NCI-H1417 treated with DMSO at 0.1 percent for 48 hours (cell line): ENCODE data around the gene BMP2K.
"Not testable (repeated sequence)": the region's sequence is repeated elsewhere in the genome, so short reads cannot be mapped to it uniquely, and the experiment has no call there.

Experiments
- DNase-seq: peaks from one replicate; lab custom pipeline; 2025; lab: John Stamatoyannopoulos, UW

The BMP2K gene

DNA sequence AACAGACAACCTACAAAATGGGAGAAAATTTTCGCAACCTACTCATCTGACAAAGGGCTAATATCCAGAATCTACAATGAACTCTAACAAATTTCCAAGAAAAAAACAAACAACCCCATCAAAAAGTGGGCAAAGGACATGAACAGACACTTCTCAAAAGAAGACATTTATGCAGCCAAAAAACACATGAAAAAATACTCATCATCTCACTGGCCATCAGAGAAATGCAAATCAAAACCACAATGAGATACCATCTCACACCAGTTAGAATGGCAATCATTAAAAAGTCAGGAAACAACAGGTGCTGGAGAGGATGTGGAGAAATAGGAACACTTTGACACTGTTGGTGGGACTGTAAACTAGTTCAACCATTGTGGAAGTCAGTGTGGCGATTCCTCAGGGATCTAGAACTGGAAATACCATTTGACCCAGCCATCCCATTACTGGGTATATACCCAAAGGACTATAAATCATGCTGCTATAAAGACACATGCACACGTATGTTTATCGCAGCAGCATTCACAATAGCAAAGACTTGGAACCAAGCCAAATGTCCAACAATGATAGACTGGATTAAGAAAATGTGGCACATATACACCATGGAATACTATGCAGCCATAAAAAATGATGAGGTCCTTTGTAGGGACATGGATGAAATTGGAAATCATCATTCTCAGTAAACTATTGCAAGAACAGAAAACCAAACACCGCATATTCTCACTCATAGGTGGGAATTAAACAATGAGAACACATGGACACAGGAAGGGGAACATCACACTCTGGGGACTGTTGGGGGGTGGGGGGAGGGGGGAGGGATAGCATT lies 19.7 kb downstream of the BMP2K start:
- not testable (repeated sequence) for DNase-seq

- no peak for DNase-seq
Observed at GRCh38 chr4:78796526-78796925, 20.4 kb downstream of the BMP2K start.

DNA sequence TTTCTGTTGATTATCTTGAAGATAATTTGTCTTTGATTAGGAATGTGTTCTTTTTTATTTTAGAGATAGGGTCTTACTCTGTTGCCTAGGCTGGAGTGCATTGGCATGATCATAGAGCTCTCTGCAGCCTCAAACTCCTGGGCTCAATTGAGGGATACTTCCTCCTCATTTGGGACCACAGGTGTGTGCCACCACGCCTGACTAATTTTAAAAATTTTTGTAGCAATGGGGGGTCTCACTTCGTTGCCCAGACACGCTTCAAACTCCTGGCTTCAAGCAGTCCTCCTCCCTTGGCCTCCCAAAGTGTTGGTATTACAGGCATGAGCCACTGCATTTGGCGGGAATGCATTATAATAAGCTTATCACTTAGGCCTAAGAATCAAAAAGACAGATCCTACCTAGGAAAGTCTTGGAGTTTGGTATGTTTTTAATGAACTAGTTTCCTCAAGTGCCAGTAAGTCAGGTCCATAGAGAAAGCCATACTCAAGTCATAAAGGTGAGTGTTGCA lies 21.7 kb downstream of the BMP2K start:
- no peak for DNase-seq

GRCh38 chr4:78799551-78800495 lies 23.7 kb downstream of the BMP2K start:
- no peak for DNase-seq

DNA sequence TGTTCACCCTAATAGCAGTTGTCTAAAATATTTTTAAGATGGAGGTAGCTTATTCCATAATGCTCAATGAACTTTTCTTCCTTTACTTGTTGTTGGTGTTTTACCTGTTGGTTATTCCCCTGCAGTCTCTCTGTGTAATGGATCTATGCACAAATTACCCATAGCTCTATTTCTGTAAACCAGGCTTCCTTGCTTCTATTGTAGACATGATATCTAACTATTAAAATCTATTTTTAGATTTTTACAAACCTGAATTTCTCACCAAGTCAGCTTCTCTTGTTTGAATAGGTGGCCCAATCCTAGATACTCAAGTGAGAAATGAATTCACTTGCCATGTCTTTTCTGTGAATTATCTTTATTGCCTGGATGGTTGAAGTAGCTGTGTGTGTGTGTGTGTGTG lies 24.8 kb downstream of the BMP2K start:
- DNase-seq: no peak

DNA sequence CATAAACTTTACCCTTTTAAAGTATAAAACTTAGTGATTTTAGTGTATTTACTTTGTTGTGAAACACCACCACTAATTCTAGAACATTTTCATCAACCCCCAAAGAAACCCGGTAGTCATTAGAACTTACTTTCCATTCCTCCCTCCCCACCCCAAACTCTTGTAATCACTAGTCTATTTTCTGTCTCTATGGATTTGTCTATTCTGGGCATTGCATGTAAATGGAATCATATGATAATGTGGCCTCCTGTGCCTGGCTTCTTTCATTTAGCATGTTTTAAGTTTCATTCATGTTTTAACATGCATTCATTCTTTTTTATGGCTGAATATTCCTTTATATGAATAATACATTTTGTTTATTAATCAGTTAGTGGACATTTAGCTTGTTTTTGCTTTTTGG lies 27.8 kb downstream of the BMP2K start:
- DNase-seq: no peak

- no peak for DNase-seq
Observed at GRCh38 chr4:78806943-78807460, 30.9 kb downstream of the BMP2K start.

DNA sequence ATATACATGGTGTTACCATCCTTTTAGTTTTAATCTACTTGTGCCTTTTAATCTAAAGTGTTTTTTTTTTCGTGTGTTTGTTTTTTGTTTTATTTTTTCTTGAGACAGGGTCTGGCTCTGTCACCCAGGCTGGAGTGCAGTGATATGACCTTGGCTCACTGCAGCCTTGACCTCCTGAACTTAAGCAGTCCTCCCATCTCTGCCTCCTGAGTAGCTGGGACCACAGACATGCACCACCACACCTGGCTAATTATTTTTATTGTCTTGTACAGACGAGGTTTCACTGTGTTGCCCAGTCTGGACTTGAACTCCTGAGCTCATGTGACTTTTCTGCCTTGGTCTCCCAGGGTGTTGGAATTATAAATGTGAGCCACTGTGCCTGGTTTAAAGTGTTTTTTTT lies 33.1 kb downstream of the BMP2K start:
- DNase-seq: no peak

DNA sequence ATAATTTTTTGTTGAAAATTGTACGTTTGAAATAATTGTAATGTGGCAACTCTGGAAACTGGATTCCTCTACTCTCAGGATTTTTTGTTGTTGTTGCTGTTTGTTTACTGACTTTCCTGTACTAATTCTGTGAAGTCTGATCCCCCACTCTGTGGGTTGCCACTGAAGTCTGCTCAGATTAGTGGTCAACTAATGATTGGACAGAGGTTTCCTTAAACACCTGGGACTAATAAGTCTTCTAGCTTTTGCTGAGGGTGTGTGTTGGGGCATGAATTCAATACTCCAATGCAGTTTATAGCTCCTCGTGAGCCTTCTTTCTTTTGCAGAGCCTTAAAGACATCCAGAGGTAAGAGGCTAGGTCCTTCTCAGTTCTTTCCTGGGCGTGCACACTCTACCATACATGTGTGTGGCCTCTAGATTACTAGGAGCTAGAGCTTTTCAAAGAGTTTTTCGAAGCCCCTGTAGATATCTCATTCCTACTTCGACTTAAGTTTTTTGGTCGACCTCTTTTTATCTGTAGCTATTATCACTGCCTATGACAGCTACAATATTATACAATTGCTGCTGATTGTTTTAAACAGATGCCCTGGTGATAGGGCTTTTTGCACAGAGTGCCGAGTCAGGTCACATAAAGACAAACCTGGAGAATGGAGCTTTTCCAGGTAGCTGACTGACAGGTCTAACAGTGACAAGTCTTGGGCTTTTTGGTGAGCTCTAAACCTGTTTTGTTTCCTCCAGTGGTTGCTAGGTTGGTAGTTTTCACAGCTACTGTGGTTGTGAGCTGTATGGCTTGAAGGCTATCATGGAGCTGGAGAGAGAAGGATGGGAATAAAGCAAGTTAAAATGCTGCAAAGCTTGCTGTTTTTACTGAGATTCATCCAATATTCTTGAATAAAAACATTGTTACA lies 34.0 kb downstream of the BMP2K start:
- DNase-seq: no peak

DNA sequence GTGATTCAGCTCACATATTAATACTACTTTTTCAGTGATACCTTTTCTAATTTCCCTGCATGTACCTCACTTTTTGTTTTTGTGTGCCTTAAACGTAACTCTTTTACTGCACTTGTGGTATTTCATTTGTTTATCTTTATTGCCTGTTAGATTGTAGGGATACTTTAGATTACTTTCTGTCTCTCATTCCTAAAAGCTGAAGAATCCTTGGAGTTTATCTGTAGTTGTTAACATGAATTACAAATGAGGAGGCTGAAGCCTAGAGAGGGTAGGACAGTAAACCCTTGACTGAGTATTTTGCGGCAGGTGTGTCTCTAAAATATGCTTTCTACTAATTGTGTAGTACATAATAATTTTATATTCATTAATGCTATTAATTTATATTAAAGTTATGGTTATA lies 34.9 kb downstream of the BMP2K start:
- DNase-seq: no peak

DNA sequence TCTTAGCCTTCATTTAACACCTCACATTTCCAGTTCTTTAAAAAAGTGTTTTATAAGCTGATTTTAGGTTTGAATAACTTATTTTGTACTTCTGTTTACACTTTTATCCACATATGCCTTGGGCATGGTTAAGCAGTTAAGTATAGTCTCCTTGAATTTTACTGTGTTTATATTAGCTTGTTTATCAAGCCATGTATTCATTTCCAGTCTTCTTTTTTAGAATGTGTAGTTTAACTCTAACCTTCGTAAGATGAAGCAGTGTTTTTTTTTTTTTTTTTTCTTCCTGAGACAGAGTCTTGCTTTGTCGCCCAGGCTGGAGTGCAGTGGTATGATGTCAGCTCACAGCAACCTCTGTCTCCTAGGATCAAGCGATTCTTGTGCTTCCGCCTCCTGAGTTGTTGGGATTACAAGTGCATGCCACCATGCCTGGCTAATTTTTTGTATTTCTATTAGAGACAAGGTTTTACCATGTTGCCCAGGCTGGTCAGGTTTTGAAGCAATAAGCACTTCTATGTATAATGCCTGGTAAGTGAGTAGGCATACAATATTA lies 42.5 kb downstream of the BMP2K start:
- no peak for DNase-seq

DNA sequence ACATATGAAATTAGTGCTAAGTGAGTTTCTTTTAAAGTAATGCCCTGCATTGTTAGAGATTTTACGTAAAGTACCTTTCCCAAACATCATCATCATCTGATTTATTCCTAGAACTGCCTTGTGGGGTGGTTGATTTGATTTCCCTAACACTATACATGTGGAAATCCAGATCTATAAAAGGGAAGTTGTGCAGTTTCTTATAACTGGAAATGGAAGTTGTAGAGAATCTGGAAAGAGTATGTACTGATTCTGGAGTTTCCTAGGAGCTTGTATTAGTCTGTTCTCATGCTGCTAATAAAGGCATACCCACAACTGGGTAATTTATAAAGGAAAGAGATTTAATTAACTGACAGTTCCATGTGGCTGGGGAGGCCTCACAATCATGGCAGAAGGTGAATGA lies 47.9 kb downstream of the BMP2K start:
- DNase-seq: no peak

- no peak for DNase-seq
Observed at GRCh38 chr4:78827191-78827590, 51.0 kb downstream of the BMP2K start.

DNA sequence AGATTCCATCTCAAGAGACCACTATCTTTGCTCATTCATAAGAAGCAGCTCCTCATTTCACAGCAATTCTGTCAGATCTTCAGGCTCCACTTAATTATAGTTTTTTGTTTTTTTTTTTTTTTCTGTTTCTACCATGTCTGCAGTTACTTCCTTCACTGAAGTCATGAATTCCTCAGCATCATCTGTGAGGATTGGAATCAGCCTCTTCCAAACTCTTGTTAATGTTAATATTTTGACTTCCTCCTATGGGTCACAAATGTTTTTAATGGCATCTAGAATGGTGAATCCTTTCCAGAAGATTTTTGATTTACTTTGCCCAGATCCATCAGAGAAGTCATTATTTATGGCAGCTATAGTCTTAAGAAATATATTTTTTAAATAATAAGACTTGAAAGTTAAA lies 53.1 kb downstream of the BMP2K start:
- no peak for DNase-seq

- not testable (repeated sequence) for DNase-seq
Observed at GRCh38 chr4:78839676-78840075, 63.5 kb downstream of the BMP2K start.

DNA sequence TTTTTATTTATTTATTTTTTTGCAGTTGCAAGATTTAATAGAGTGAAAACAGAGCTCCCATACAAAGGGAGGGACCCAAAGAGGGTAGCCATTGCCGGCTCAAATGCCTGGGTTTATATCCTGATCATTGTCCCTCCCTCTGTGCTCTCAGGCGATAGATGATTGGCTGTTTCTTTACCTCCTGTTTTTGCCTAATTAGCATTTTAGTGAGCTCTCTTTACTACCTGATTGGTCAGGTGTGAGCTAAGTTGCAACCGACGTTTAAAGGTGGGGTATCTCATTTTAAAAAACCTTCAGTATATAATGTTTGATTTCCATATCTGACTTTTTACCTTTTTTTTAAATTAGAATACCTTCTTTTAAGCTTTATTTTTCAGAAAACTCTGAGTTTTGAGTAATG lies 64.1 kb downstream of the BMP2K start:
- DNase-seq: not testable (repeated sequence)

DNA sequence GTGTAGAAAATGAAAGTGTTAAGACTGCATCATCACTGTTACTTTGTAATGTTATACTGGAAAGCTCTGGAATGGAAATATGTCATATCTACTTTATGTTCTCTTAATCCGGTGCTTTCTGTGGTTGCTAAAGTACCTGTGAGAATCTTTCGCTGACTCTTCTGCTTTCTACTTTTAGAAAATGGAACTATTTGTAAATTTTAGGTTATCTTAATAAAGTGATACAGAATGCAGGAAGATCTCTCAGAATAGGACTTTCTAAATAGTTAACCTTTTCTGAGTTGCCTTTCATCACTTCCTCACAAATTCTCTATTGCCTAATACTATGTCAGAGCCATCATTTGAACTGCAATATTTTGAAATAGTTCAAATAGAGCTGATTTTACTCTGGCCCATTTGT lies 69.3 kb downstream of the BMP2K start:
- DNase-seq: no peak

- no peak for DNase-seq
Observed at GRCh38 chr4:78846258-78846657, 70.1 kb downstream of the BMP2K start.

DNA sequence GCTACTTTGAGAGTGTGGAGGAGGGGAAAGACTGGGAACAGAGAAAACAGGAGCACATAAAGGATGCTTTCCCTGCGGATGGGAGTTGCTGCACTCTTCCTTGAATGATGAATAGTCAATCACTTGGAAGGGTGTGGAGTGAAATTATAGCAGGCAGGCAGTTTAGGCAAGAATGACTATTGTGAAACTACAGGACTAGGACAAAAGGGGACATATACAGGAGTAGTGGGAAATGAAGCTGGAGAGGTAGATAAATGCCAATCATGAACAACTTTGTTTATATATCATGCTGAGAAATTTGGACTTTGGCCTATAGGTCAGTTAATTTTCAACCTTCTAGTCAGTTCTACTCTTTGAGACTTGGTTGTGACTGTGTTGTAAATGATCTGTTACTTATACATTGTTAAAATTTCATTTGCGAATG lies 86.2 kb downstream of the BMP2K start:
- DNase-seq: no peak

- no peak for DNase-seq
Observed at GRCh38 chr4:78863254-78863869, 87.2 kb downstream of the BMP2K start.

GRCh38 chr4:78863991-78864390 lies 87.8 kb downstream of the BMP2K start:
- DNase-seq: no peak
